ENCODE results near the gene MTG2. TPM values are rescaled to one million over a fixed set of nuclear protein-coding genes. Genes with fewer than 3 reads are reported as not detected.

The MTG2 gene
- polyA plus RNA-seq, 1 donor from 2014 or later = 36.1 TPM

DNA sequence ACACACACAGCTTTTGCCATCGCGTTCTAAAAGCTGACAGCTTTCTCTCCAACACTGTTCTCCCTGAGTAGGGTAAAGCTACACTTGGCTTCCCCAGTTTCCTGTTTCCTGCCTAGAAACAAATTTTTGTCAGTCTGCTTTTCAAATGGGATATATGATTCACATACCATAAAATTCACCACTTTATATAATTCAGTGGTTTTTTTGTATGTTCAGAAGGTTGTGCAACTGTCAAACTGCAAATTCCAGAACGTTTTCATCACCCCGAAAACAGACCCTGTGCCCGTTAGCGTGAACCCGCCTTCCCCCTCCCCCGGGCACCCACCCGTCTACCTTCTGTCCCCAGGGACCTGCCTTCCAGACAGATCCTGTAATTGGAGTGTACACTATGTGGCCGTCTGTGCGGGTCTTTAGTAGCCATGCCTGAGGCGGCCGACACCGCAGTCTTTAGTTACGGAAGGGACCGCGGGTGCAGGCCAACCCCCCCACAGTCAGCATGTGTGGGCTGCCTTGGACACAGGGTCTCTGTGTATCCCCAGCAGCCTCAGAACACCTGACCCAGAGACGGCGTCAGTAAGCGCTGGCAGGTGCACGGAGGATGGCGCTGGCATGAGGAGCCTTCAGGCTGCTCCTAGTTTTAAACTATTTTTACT is 20.7 kb downstream of the MTG2 start:
- Histone ChIP-seq H3K4me3 (ENCODE audit: low read length) (no peak overlapping the region), H2AFZ (ENCODE audit: low read depth, low read length) (no peak overlapping the region), H3K79me2 (replicated peaks; ENCODE audit: insufficient read depth, low read length) (no peaks in the 10 kb centered on the region), H3K9me3 (ENCODE audit: low read length) (no peaks in the 10 kb centered on the region), H4K20me1 (ENCODE audit: insufficient read depth) (no peaks in the 10 kb centered on the region), H3K27me3 (ENCODE audit: insufficient read depth, low read depth, low read length) (no peaks in the 10 kb centered on the region), H3K9ac (ENCODE audit: low read length) (no peak overlapping the region), H3F3A (ENCODE audit: insufficient read depth, low read length, poor library complexity, severe bottlenecking) (no peaks in the 10 kb centered on the region), H3K9me2 (ENCODE audit: insufficient read depth, low read length) (no peaks in the 10 kb centered on the region), H3K36me3 (ENCODE audit: insufficient read depth, low read length) (no peaks in the 10 kb centered on the region), H3K4me2 (ENCODE audit: low read length) (no peak overlapping the region), H3K27ac (ENCODE audit: low read length) (no peak overlapping the region)
- TF ChIP-seq TAF1 (IDR thresholded peaks at IDR 0.05; ENCODE audit: low read depth) (no peak), RAD21 (conservative IDR thresholded peaks at IDR 0.05) (no peak), SMC3 (conservative IDR thresholded peaks at IDR 0.05; ENCODE audit: poor library complexity) (no peak), EP300 (conservative IDR thresholded peaks at IDR 0.05; ENCODE audit: poor library complexity, severe bottlenecking) (no peak), EZH2 (IDR thresholded peaks at IDR 0.05; ENCODE audit: borderline replicate concordance, insufficient read depth, low read length, poor library complexity, severe bottlenecking) (no peak), POLR2AphosphoS5 (IDR thresholded peaks at IDR 0.05) (no peak), MXI1 (conservative IDR thresholded peaks at IDR 0.05; ENCODE audit: poor library complexity, severe bottlenecking) (no peak)
- TF ChIP-seq, protein P1, sequence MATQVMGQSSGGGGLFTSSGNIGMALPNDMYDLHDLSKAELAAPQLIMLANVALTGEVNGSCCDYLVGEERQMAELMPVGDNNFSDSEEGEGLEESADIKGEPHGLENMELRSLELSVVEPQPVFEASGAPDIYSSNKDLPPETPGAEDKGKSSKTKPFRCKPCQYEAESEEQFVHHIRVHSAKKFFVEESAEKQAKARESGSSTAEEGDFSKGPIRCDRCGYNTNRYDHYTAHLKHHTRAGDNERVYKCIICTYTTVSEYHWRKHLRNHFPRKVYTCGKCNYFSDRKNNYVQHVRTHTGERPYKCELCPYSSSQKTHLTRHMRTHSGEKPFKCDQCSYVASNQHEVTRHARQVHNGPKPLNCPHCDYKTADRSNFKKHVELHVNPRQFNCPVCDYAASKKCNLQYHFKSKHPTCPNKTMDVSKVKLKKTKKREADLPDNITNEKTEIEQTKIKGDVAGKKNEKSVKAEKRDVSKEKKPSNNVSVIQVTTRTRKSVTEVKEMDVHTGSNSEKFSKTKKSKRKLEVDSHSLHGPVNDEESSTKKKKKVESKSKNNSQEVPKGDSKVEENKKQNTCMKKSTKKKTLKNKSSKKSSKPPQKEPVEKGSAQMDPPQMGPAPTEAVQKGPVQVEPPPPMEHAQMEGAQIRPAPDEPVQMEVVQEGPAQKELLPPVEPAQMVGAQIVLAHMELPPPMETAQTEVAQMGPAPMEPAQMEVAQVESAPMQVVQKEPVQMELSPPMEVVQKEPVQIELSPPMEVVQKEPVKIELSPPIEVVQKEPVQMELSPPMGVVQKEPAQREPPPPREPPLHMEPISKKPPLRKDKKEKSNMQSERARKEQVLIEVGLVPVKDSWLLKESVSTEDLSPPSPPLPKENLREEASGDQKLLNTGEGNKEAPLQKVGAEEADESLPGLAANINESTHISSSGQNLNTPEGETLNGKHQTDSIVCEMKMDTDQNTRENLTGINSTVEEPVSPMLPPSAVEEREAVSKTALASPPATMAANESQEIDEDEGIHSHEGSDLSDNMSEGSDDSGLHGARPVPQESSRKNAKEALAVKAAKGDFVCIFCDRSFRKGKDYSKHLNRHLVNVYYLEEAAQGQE (IDR thresholded peaks at IDR 0.05; ENCODE audit: borderline replicate concordance) = no peak
- TF ChIP-seq, protein P2, sequence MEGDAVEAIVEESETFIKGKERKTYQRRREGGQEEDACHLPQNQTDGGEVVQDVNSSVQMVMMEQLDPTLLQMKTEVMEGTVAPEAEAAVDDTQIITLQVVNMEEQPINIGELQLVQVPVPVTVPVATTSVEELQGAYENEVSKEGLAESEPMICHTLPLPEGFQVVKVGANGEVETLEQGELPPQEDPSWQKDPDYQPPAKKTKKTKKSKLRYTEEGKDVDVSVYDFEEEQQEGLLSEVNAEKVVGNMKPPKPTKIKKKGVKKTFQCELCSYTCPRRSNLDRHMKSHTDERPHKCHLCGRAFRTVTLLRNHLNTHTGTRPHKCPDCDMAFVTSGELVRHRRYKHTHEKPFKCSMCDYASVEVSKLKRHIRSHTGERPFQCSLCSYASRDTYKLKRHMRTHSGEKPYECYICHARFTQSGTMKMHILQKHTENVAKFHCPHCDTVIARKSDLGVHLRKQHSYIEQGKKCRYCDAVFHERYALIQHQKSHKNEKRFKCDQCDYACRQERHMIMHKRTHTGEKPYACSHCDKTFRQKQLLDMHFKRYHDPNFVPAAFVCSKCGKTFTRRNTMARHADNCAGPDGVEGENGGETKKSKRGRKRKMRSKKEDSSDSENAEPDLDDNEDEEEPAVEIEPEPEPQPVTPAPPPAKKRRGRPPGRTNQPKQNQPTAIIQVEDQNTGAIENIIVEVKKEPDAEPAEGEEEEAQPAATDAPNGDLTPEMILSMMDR (IDR thresholded peaks at IDR 0.05; ENCODE audit: poor library complexity, severe bottlenecking) = no peak

DNA sequence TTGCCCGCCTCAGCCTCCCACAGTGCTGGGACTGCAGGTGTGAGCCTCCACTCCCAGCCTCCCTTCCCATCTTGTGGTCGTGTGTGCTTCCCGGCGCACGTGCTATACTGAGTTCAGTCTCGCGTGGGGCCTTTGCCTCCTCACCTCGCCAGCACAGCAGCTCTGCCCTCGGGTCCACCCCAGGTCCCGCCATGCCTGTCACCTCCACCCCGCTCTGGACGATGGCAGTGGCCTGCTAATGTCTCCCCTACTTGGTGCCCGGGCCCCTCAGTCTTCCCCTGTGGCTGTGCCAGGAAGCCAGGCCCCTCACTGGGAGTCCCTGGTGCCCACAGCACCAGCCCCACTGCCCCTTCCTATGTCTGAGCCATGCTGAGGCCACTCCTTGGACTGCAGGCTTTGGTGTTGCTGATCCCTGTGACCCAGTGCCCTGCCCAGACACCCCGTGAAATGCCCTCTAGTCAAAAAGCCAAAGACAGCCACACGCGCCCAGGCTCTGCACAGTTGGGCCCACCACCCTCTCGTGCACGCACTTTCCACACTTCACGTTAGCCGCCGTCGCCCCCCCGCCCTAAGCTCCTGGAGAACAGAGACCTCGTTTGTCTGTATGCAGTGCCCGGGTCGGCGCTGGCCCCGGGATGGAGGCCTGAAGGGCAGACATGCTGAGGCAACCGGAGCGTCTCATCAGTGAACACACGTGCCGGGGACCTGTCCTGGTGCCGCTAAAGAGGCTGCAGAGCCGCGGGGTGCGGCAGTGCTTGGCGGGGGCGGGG is 23.0 kb downstream of the MTG2 start:
- H3K9me2 ChIP-seq (ENCODE audit: insufficient read depth, low read length) = no peaks in the 10 kb centered on the region
- no peak for TF ChIP-seq POLR2AphosphoS5 (IDR thresholded peaks at IDR 0.05)
- no peak for TF ChIP-seq MXI1 (conservative IDR thresholded peaks at IDR 0.05; ENCODE audit: poor library complexity, severe bottlenecking)
- TF ChIP-seq RAD21 (conservative IDR thresholded peaks at IDR 0.05) = no peak
- TF ChIP-seq EZH2 (IDR thresholded peaks at IDR 0.05; ENCODE audit: borderline replicate concordance, insufficient read depth, low read length, poor library complexity, severe bottlenecking) = no peak
- TF ChIP-seq, protein P2 (IDR thresholded peaks at IDR 0.05; ENCODE audit: poor library complexity, severe bottlenecking) = no peak
- TF ChIP-seq EP300 (conservative IDR thresholded peaks at IDR 0.05; ENCODE audit: poor library complexity, severe bottlenecking) = no peak
- no peak for TF ChIP-seq TAF1 (IDR thresholded peaks at IDR 0.05; ENCODE audit: low read depth)
- no peak for TF ChIP-seq SMC3 (conservative IDR thresholded peaks at IDR 0.05; ENCODE audit: poor library complexity)
- TF ChIP-seq, protein P1 (IDR thresholded peaks at IDR 0.05; ENCODE audit: borderline replicate concordance) = no peak
- no peaks in the 10 kb centered on the region for H3K79me2 ChIP-seq (replicated peaks; ENCODE audit: insufficient read depth, low read length)
- H3K36me3 ChIP-seq (ENCODE audit: insufficient read depth, low read length) = no peaks in the 10 kb centered on the region
- no peak overlapping the region for H3K4me3 ChIP-seq (ENCODE audit: low read length)
- H3F3A ChIP-seq (ENCODE audit: insufficient read depth, low read length, poor library complexity, severe bottlenecking) = no peaks in the 10 kb centered on the region
- no peaks in the 10 kb centered on the region for H3K9me3 ChIP-seq (ENCODE audit: low read length)
- H3K4me2 ChIP-seq (ENCODE audit: low read length) = no peak overlapping the region
- no peak overlapping the region for H3K27ac ChIP-seq (ENCODE audit: low read length)
- no peak overlapping the region for H3K9ac ChIP-seq (ENCODE audit: low read length)
- no peaks in the 10 kb centered on the region for H3K27me3 ChIP-seq (ENCODE audit: insufficient read depth, low read depth, low read length)
- no peak overlapping the region for H2AFZ ChIP-seq (ENCODE audit: low read depth, low read length)
- H4K20me1 ChIP-seq (ENCODE audit: insufficient read depth) = no peaks in the 10 kb centered on the region

Measured in neural cell (in vitro differentiated cells).